HepG2 (cell line): Measurements from ENCODE around the gene AQP11. TPM values are rescaled to one million over a fixed set of nuclear protein-coding genes. Genes with fewer than 3 reads are reported as not detected.

Experiments used
- ATAC-seq: fragments of 200-7000 bp; cut with Tn5 transposase; 3 replicates; pipeline ENCODE4 v1.9.1; 2020; ENCODE audit warnings: mild to moderate bottlenecking, moderate library complexity
- BruUV-seq: library from RNA; stranded (reverse); fragments of 400-500 nt; replicated peaks from 2 replicates; lab custom pipeline; 2021; lab: Mats Ljungman, UMichigan
- CTCF ChIA-PET: fragments of 300-600 bp; formaldehyde crosslinking; extraction: SDS; loops from one replicate; lab custom pipeline; 2021; ENCODE audit warnings: low total read pairs, inconsistent platforms, low intra/inter-chr PET ratio; lab: Yijun Ruan, JAX
- POLR2A ChIA-PET: fragments of 350-600 bp; sonication (Branson Sonifier 250); formaldehyde crosslinking; loops from one replicate; lab custom pipeline; 2020; ENCODE audit warnings: antibody characterized with exemption, inconsistent platforms; lab: Yijun Ruan, JAX
- DNase-seq: peaks from one replicate; pipeline ENCODE4 v3.0.0-alpha.2; 2015; ENCODE audit warnings: low spot score
- FAIRE-seq: peaks from 3 replicates; lab custom pipeline; 2011; peaks lifted over from hg19 to GRCh38; lab: Jason Lieb, UNC
- H2AFZ ChIP-seq: one replicate; pipeline ENCODE4 v1.6.1; 2011; ENCODE audit warnings: low read length, inconsistent platforms
- H3K27ac ChIP-seq: fragments of 300-600 bp; 3 replicates; pipeline ENCODE4 v1.8.0; 2011; ENCODE audit warnings: mixed run types, mild to moderate bottlenecking, mixed read lengths, low read length, inconsistent platforms; ENCODE audit not compliant: insufficient read depth; ENCODE audit errors: extremely low read length
- H3K27me3 ChIP-seq, 2 experiments: fragments of 200-600 bp in 1 of 2; 2 replicates in 1 of 2; 3 replicates in 1 of 2; pipeline versions ENCODE4 v1.6.0 to v1.8.0; 2011; ENCODE audit warnings: low read length in 2 of 2, mild to moderate bottlenecking in 2 of 2, moderate library complexity in 2 of 2, inconsistent platforms in 1 of 2; ENCODE audit not compliant: insufficient read depth in 2 of 2, control insufficient read depth in 1 of 2
- H3K36me3 ChIP-seq, 2 experiments: fragments of 200-600 bp in 1 of 2; replicated peaks in 1 of 2; 2 replicates in 1 of 2; 3 replicates in 1 of 2; pipeline versions ENCODE4 v1.5.1 to v1.8.0; 2011; ENCODE audit warnings: low read length in 2 of 2, inconsistent platforms in 1 of 2; ENCODE audit not compliant: insufficient read depth in 2 of 2, control insufficient read depth in 1 of 2
- H3K4me1 ChIP-seq: 2 replicates; pipeline ENCODE4 v1.5.1; 2012; ENCODE audit warnings: low read length, inconsistent platforms; ENCODE audit not compliant: insufficient read depth
- H3K4me2 ChIP-seq: 2 replicates; pipeline ENCODE4 v1.6.0; 2011; ENCODE audit warnings: low read depth, low read length, inconsistent platforms
- H3K4me3 ChIP-seq, 3 experiments: fragments of 200-600 bp in 1 of 3; sonication (generic), shearing (Covaris generic) in 1 of 3; replicated peaks in 1 of 3; 2 replicates each; pipeline ENCODE4 v1.5.1; 2011 to 2016; ENCODE audit warnings: low read length in 3 of 3, inconsistent platforms in 2 of 3, low read depth in 2 of 3, mild to moderate bottlenecking in 2 of 3, control low read depth in 1 of 3, mixed read lengths in 1 of 3; ENCODE audit not compliant: insufficient read depth in 1 of 3
- H3K79me2 ChIP-seq: one replicate; pipeline ENCODE4 v1.6.1; 2011; ENCODE audit warnings: low read length, inconsistent platforms; ENCODE audit not compliant: insufficient read depth
- H3K9ac ChIP-seq: 2 replicates; pipeline ENCODE4 v1.6.0; 2011; ENCODE audit warnings: mild to moderate bottlenecking, low read depth, low read length, inconsistent platforms; ENCODE audit not compliant: insufficient read depth
- H3K9me3 ChIP-seq: 2 replicates; pipeline ENCODE4 v1.5.1; 2012; ENCODE audit warnings: mild to moderate bottlenecking, low read length
- H4K20me1 ChIP-seq: 2 replicates; pipeline ENCODE4 v1.6.0; 2011; ENCODE audit warnings: inconsistent platforms, mild to moderate bottlenecking, low read length, moderate library complexity; ENCODE audit not compliant: insufficient read depth
- MAFF ChIP-seq: IDR thresholded peaks from 2 replicates; pipeline ENCODE4 v1.6.1; 2011; ENCODE audit warnings: low read depth, low read length, improper control_type of control experiment
- MAFK ChIP-seq, 2 experiments: IDR thresholded peaks in 1 of 2; conservative IDR thresholded peaks in 1 of 2; 2 replicates each; pipeline ENCODE4 v1.6.1; 2011; ENCODE audit warnings: improper control_type of control experiment in 2 of 2, low read length in 2 of 2
- NFKBIZ ChIP-seq: IDR thresholded peaks from 2 replicates; pipeline ENCODE4 v1.6.1; 2018; ENCODE audit warnings: missing genetic modification reagents, missing compliant biosample characterization
- RXRB ChIP-seq: IDR thresholded peaks from 2 replicates; pipeline ENCODE4 v1.6.1; 2016; ENCODE audit warnings: borderline replicate concordance, missing genetic modification reagents, missing compliant biosample characterization
- THAP11 ChIP-seq: IDR thresholded peaks from 2 replicates; pipeline ENCODE4 v1.6.1; 2016; ENCODE audit warnings: missing biosample characterization, missing genetic modification reagents
- ZNF296 ChIP-seq: sonication (generic); formaldehyde crosslinking; conservative IDR thresholded peaks from 2 replicates; pipeline ENCODE4 v1.5.0; 2020; ENCODE audit warnings: mild to moderate bottlenecking, missing genetic modification reagents
- ZNF7 ChIP-seq: IDR thresholded peaks from 2 replicates; pipeline ENCODE4 v1.6.1; 2016; ENCODE audit warnings: missing biosample characterization, missing genetic modification reagents
- WGBS: methylation state at CpG from one replicate; pipeline ENCODE4 v1.1.6; 2017; ENCODE audit warnings: low lambda C conversion rate; 5-methylcytosine and 5-hydroxymethylcytosine counted together
- in situ Hi-C: cut with HindIII; loops from 2 replicates; pipeline ENCODE4 v1.10.0; 2017; ENCODE audit warnings: low pct_unique_long_range_greater_than_20kb; ENCODE audit not compliant: extremely low pct_ligation_motif_present
- intact Hi-C: fragments of 100-400 bp; cut with micrococcal nuclease; formaldehyde crosslinking; loops from one replicate; pipeline ENCODE4 v1.10.0; 2022; ENCODE audit not compliant: unreplicated experiment
- polyA plus RNA-seq, 8 experiments: library from polyadenylated mRNA; depleted of rRNA in 3 of 8; stranded (reverse) in 7 of 8; unstranded in 1 of 8; fragments of >200 nt; fragmentation: Illumina TruSeq in 4 of 8; extraction: Trizol in 4 of 8; gene quantifications; 2 replicates each; pipeline versions ENCODE4 v1.2.1 to v1.2.3, GENCODE V29; 2011 to 2016; ENCODE audit warnings: low read depth in 4 of 8, missing spikeins in 1 of 8, mixed read lengths in 1 of 8; ENCODE audit not compliant: insufficient read depth in 1 of 8
- total RNA-seq, 5 experiments: library from RNA; depleted of rRNA; stranded (reverse); fragments of >200 nt; fragmentation: Illumina TruSeq; extraction: Trizol; gene quantifications; 2 replicates each; pipeline ENCODE4 v1.2.3, GENCODE V29; 2016; ENCODE audit warnings: low read depth in 1 of 5
- TF ChIP-seq, protein P1 (sequence below): sonication (generic); formaldehyde crosslinking; IDR thresholded peaks from 2 replicates; pipeline ENCODE4 v1.4.0; 2020; ENCODE audit warnings: mild to moderate bottlenecking, missing genetic modification reagents
- TF ChIP-seq, protein P2 (sequence below): sonication (generic); formaldehyde crosslinking; IDR thresholded peaks from 2 replicates; pipeline ENCODE4 v1.5.0; 2020; ENCODE audit warnings: mild to moderate bottlenecking, missing genetic modification reagents

Gene AQP11
- total and polyA plus RNA-seq, 2 of the 13 experiments (the other 11 are each of a cell fraction or from before 2014, with no cell fraction given) = 10.4 to 15.3 TPM

DNA sequence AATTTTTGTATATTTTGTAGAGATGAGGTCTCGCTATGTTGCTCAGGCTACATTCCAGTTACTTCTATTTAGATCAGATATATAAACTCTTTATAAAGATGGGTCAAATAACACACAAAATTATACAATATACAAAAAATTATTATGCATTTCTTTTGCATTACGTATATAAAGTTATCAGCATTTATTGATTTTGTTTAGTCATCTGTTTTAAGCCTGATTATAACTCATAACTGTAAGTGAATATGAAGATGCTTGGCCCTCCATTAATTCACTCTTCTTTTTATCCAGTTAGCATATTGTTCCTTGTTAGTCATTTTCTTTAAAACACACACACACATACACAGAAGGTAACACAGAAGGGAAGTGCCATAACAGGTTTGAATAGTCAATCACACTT is 14.5 kb downstream of the AQP11 start:
- ChIA-PET CTCF (no interaction called here), POLR2A (no interaction called here)
- FAIRE-seq (no peak), ATAC-seq (no peak), DNase-seq (no peak)
- Histone ChIP-seq H2AFZ (no peak overlapping the region), H3K4me3 (no peak overlapping the region), H3K9me3 (no peaks in the 10 kb centered on the region), H3K27ac (no peak overlapping the region), H3K79me2 (no peaks in the 10 kb centered on the region), H3K4me1 (peaks cover 12% of the 10 kb centered on the region), H3K27me3 (no peaks in the 10 kb centered on the region), H3K4me2 (no peak overlapping the region), H4K20me1 (no peaks in the 10 kb centered on the region), H3K36me3 (peaks cover 4 to 44% of the 10 kb centered on the region in 2 experiments), H3K9ac (no peak overlapping the region)
- TF ChIP-seq MAFK (conservative IDR thresholded peaks at IDR 0.05 in 1 of 2, IDR thresholded peaks at IDR 0.05 in 1 of 2; ENCODE audit: low read length in 2 of 2) (peak; percentile 41 to 74; a peak in 3 of 4 replicates), MAFF (peak; percentile 48), RXRB (CRISPR knock-in tag) (no peak)
- TF ChIP-seq, protein P1, sequence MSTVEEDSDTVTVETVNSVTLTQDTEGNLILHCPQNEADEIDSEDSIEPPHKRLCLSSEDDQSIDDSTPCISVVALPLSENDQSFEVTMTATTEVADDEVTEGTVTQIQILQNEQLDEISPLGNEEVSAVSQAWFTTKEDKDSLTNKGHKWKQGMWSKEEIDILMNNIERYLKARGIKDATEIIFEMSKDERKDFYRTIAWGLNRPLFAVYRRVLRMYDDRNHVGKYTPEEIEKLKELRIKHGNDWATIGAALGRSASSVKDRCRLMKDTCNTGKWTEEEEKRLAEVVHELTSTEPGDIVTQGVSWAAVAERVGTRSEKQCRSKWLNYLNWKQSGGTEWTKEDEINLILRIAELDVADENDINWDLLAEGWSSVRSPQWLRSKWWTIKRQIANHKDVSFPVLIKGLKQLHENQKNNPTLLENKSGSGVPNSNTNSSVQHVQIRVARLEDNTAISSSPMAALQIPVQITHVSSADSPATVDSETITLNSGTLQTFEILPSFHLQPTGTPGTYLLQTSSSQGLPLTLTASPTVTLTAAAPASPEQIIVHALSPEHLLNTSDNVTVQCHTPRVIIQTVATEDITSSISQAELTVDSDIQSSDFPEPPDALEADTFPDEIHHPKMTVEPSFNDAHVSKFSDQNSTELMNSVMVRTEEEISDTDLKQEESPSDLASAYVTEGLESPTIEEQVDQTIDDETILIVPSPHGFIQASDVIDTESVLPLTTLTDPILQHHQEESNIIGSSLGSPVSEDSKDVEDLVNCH = no peak
- WGBS = 97% methylated on average over 2 of the region's 2 CpGs
- in situ Hi-C loops = no loop called here
- no TSS peak for BruUV-seq
- intact Hi-C loops = no loop called here

DNA sequence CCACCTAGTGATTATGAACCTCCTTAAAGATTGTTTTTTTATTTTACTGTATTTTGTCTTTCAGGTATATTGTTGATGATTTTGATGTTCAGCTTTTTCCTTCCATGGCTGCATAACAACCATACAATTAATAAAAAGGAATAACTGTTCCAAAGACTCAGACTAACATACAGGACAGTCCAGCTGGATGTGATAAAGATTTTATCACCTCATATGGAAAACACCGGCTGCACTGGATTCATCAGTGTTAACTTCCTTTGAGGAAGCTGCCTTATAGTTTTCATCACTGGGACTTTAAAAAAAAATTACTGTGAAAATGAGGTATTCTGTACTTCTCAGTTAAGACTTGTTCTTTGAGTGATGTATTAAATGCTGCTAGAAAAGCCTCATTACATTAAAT is 19.5 kb downstream of the AQP11 start:
- no TSS peak for BruUV-seq
- Histone ChIP-seq H3K9me3 (no peaks in the 10 kb centered on the region), H3K36me3 (peaks cover 5 to 62% of the 10 kb centered on the region in 2 experiments), H3K4me1 (no peaks in the 10 kb centered on the region), H3K9ac (no peak overlapping the region), H2AFZ (no peak overlapping the region), H3K4me2 (no peak overlapping the region), H3K27ac (no peak overlapping the region), H3K27me3 (no peaks in the 10 kb centered on the region), H4K20me1 (no peaks in the 10 kb centered on the region), H3K79me2 (no peaks in the 10 kb centered on the region), H3K4me3 (no peak overlapping the region)
- ATAC-seq (no peak), DNase-seq (no peak), FAIRE-seq (no peak)
- in situ Hi-C loops (no loop called here), intact Hi-C loops (no loop called here)
- CTCF ChIA-PET = no interaction called here
- 100% methylated on average over 1 of the region's 1 CpG for whole genome bisulfite sequencing
- POLR2A ChIA-PET = no interaction called here
- no peak for TF ChIP-seq ZNF296
- TF ChIP-seq, protein P2, sequence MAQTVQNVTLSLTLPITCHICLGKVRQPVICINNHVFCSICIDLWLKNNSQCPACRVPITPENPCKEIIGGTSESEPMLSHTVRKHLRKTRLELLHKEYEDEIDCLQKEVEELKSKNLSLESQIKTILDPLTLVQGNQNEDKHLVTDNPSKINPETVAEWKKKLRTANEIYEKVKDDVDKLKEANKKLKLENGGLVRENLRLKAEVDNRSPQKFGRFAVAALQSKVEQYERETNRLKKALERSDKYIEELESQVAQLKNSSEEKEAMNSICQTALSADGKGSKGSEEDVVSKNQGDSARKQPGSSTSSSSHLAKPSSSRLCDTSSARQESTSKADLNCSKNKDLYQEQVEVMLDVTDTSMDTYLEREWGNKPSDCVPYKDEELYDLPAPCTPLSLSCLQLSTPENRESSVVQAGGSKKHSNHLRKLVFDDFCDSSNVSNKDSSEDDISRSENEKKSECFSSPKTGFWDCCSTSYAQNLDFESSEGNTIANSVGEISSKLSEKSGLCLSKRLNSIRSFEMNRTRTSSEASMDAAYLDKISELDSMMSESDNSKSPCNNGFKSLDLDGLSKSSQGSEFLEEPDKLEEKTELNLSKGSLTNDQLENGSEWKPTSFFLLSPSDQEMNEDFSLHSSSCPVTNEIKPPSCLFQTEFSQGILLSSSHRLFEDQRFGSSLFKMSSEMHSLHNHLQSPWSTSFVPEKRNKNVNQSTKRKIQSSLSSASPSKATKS (CRISPR knock-in tag) = no peak
- no peak for TF ChIP-seq THAP11
- TF ChIP-seq NFKBIZ (CRISPR knock-in tag) = no peak
- TF ChIP-seq ZNF7 (CRISPR knock-in tag) = no peak
